Cardiac fibroblast (primary cell): ENCODE measurements around the gene GJB4.
A peak's percentile ranks its signal among the peaks of the same experiment; 100 is the strongest.

Source experiments
- DNase-seq, 2 donors: peaks; one replicate each; pipeline versions ENCODE4 v3.0.0 to v3.0.0-alpha.2; 2010; ENCODE audit warnings: low read depth in 2 of 2
- H3K4me3 ChIP-seq, 2 donors: replicated peaks in 1 of 2; 1 replicate in 1 of 2; 2 replicates in 1 of 2; pipeline ENCODE4 v1.5.1; 2011; ENCODE audit warnings: low read depth in 2 of 2, low read length in 2 of 2, mild to moderate bottlenecking in 2 of 2, moderate library complexity in 1 of 2
- CTCF ChIP-seq: IDR thresholded peaks from one replicate; pipeline ENCODE4 v1.5.1; 2011; ENCODE audit warnings: low read depth, mild to moderate bottlenecking, low read length, inconsistent platforms

GJB4 gene

GRCh38 chr1:34781071-34781843, 21.7 kb downstream of the GJB4 start, which contains the start of gene GJB3:
Gene GJB3, plus strand, starts transcription at chr1:34781214. Its CDS starts 3,549 bp downstream, at chr1:34784763.
- peak within 1 kb of the TSS; percentile 10 to 15 for H3K4me3 ChIP-seq
- no peak for TF ChIP-seq CTCF
- DNase-seq: no peak

DNA sequence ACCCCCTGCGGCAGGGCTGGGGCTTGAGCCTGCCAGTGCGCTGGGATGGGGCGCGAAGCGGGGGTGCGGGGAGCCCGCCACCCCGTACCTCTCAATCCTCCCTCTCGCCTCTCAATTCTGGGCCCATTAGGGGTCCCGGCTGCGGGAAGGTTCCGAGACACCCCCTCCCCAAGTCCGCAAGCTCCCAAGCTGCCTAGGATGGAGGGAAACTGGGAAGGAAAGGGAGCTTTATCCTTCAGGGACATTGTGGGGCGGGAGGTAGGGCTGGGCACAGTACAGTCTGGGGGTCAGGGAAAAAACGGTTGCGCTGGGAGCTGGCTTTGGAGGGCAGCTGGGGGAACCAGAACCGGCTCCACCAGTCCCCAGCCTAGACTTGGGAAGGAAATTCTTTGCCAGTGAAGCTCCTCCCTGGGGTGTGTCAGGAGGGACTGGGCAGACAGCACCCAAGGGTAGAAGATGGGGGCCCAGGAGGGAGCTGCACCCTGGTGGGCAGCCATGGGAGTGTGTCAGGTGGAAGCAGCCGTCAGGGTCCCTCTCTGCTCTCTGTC, 22.4 kb downstream of the GJB4 start:
- H3K4me3 ChIP-seq: no peak overlapping the region
- DNase-seq: no peak
- no peak for TF ChIP-seq CTCF

DNA sequence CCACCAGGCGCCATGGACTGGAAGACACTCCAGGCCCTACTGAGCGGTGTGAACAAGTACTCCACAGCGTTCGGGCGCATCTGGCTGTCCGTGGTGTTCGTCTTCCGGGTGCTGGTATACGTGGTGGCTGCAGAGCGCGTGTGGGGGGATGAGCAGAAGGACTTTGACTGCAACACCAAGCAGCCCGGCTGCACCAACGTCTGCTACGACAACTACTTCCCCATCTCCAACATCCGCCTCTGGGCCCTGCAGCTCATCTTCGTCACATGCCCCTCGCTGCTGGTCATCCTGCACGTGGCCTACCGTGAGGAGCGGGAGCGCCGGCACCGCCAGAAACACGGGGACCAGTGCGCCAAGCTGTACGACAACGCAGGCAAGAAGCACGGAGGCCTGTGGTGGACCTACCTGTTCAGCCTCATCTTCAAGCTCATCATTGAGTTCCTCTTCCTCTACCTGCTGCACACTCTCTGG, 25.2 kb downstream of the GJB4 start:
- no peak for DNase-seq
- no peak overlapping the region for H3K4me3 ChIP-seq
- no peak for TF ChIP-seq CTCF

- H3K4me3 ChIP-seq: no peak overlapping the region
- no peak for DNase-seq
- no peak for TF ChIP-seq CTCF
These were observed 25.8 kb downstream of the GJB4 start for GRCh38 chr1:34785231-34785874.

GRCh38 chr1:34785875-34786470, 26.4 kb downstream of the GJB4 start:
- DNase-seq: no peak
- H3K4me3 ChIP-seq: no peak overlapping the region
- TF ChIP-seq CTCF: no peak

DNA sequence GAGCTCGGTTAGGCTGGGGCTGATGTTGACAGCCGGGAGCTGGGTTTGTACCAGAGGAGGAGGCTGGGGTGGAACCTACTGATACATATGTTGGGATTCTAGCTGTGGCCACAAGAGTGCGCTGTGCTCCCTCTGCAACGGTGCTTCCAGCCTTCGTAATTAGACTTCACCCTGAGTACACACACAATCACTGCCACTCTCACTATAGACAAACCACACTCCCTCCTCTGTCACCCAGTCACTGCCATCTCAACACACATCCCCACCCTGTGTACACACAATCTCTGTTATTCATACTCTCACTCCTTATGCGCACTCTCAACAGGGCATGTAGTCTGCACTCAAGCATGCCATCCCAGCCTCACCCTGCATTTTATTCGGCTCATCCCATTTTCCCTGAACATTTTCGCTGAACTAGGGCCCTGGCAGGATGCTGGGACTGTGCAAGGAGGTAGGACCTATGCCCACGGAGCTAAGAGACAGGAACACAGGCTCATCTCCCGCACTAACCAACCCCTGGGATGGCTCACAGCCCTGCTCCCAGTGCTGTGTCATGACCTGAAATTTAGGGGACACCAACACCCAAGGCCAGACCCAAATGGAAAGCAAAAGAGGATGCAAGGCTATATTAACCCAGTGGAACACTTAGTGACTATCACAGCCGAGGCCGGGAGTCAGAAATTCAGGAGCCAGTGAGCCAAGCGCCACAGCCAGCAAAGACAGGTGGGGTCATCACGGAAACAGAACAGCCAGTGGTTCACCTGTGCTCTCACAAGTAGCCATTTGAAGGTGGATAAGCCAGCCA, 27.2 kb downstream of the GJB4 start:
- peak; percentile 82 to 83 for DNase-seq
- no peak overlapping the region for H3K4me3 ChIP-seq
- peak; percentile 87 for TF ChIP-seq CTCF
